Osteoblast (primary cell): ENCODE results near the gene CDO1. TPM values are rescaled to one million over a fixed set of nuclear protein-coding genes. Genes with fewer than 3 reads are reported as not detected.

Source experiments
- DNase-seq: peaks from one replicate; pipeline ENCODE4 v3.0.0; 2011; ENCODE audit warnings: low spot score, mixed read lengths; ENCODE audit not compliant: insufficient read length; ENCODE audit errors: missing footprints
- H2AFZ ChIP-seq: 2 replicates; pipeline ENCODE4 v1.6.0; 2011; ENCODE audit warnings: mild to moderate bottlenecking, low read length
- H3K27ac ChIP-seq: 2 replicates; pipeline ENCODE4 v1.5.1; 2011; ENCODE audit warnings: mild to moderate bottlenecking, low read depth, low read length, moderate library complexity
- H3K27me3 ChIP-seq: 2 replicates; pipeline ENCODE4 v1.6.0; 2012; ENCODE audit warnings: mild to moderate bottlenecking, control low read depth, inconsistent platforms, low read length, moderate library complexity; ENCODE audit not compliant: insufficient read depth
- H3K36me3 ChIP-seq: 2 replicates; pipeline ENCODE4 v1.5.1; 2011; ENCODE audit warnings: mild to moderate bottlenecking, low read length, control low read depth, moderate library complexity; ENCODE audit not compliant: insufficient read depth
- H3K4me1 ChIP-seq: 2 replicates; pipeline ENCODE4 v1.5.1; 2011; ENCODE audit warnings: mild to moderate bottlenecking, low read length, control low read depth, moderate library complexity; ENCODE audit not compliant: insufficient read depth
- H3K4me2 ChIP-seq: 2 replicates; pipeline ENCODE4 v1.6.0; 2011; ENCODE audit warnings: mild to moderate bottlenecking, low read length; ENCODE audit not compliant: insufficient read depth
- H3K4me3 ChIP-seq: fragments of 200-600 bp; sonication (generic); 3 replicates; pipeline ENCODE4 v1.5.1; 2012; ENCODE audit warnings: mild to moderate bottlenecking, low read length, inconsistent platforms; ENCODE audit not compliant: insufficient read depth
- H3K79me2 ChIP-seq: 2 replicates; pipeline ENCODE4 v1.6.0; 2012; ENCODE audit warnings: mild to moderate bottlenecking, low read length, control low read depth, inconsistent platforms; ENCODE audit not compliant: insufficient read depth
- H3K9me3 ChIP-seq: 2 replicates; pipeline ENCODE4 v1.5.1; 2011; ENCODE audit warnings: low read depth, low read length, control low read depth
- H4K20me1 ChIP-seq: 2 replicates; pipeline ENCODE4 v1.6.0; 2012; ENCODE audit warnings: mild to moderate bottlenecking, low read length, control low read depth; ENCODE audit not compliant: insufficient read depth
- CTCF ChIP-seq: IDR thresholded peaks from 2 replicates; pipeline ENCODE4 v1.5.1; 2011; ENCODE audit warnings: mild to moderate bottlenecking, low read depth, low read length, moderate library complexity; ENCODE audit errors: extremely low read depth
- total RNA-seq: library from RNA; depleted of rRNA; stranded (reverse); fragments of >200 nt; gene quantifications from 2 replicates; pipeline ENCODE4 v1.2.3, GENCODE V29; 2012

CDO1 gene
- total RNA-seq, 1 donor, result 8.0 TPM

- no peak for TF ChIP-seq CTCF
- no peak overlapping the region for H3K4me3 ChIP-seq
- no peaks in the 10 kb centered on the region for H3K4me1 ChIP-seq
- no peaks in the 10 kb centered on the region for H4K20me1 ChIP-seq
- H3K79me2 ChIP-seq, result no peaks in the 10 kb centered on the region
- no peak overlapping the region for H2AFZ ChIP-seq
- H3K4me2 ChIP-seq, result no peak overlapping the region
- no peak for DNase-seq
- no peak overlapping the region for H3K27ac ChIP-seq
- H3K27me3 ChIP-seq, result peaks cover 7% of the 10 kb centered on the region
- H3K36me3 ChIP-seq, result no peaks in the 10 kb centered on the region
- H3K9me3 ChIP-seq, result no peaks in the 10 kb centered on the region
Observed at GRCh38 chr5:115796656-115797055, 19.8 kb downstream of the CDO1 start.

- no peak for DNase-seq
Observed at GRCh38 chr5:115795700-115796099, 20.8 kb downstream of the CDO1 start.

GRCh38 chr5:115788440-115788839 is 28.0 kb downstream of the CDO1 start:
- Histone ChIP-seq H3K27me3 (no peaks in the 10 kb centered on the region), H3K27ac (no peak overlapping the region), H3K4me3 (no peak overlapping the region), H4K20me1 (no peaks in the 10 kb centered on the region), H3K4me2 (no peak overlapping the region), H3K79me2 (no peaks in the 10 kb centered on the region), H3K36me3 (no peaks in the 10 kb centered on the region), H2AFZ (no peak overlapping the region), H3K9me3 (no peaks in the 10 kb centered on the region), H3K4me1 (no peaks in the 10 kb centered on the region)
- no peak for TF ChIP-seq CTCF
- DNase-seq, result no peak

More at GRCh38 chr5:115795700-115796099, 20.8 kb downstream of the CDO1 start:
- Histone ChIP-seq H3K9me3 (no peaks in the 10 kb centered on the region), H3K27me3 (peaks cover 3% of the 10 kb centered on the region), H2AFZ (no peak overlapping the region), H3K27ac (no peak overlapping the region), H4K20me1 (no peaks in the 10 kb centered on the region), H3K36me3 (no peaks in the 10 kb centered on the region), H3K4me3 (no peak overlapping the region), H3K4me1 (no peaks in the 10 kb centered on the region), H3K4me2 (no peak overlapping the region), H3K79me2 (no peaks in the 10 kb centered on the region)
- no peak for TF ChIP-seq CTCF

- H2AFZ ChIP-seq, result no peak overlapping the region
- H3K27ac ChIP-seq, result no peak overlapping the region
- no peak for DNase-seq
- H3K4me3 ChIP-seq, result no peak overlapping the region
- H3K9me3 ChIP-seq, result no peaks in the 10 kb centered on the region
- no peaks in the 10 kb centered on the region for H4K20me1 ChIP-seq
- H3K36me3 ChIP-seq, result no peaks in the 10 kb centered on the region
- H3K79me2 ChIP-seq, result no peaks in the 10 kb centered on the region
- TF ChIP-seq CTCF, result no peak
- H3K4me2 ChIP-seq, result no peak overlapping the region
- H3K27me3 ChIP-seq, result no peaks in the 10 kb centered on the region
- H3K4me1 ChIP-seq, result no peaks in the 10 kb centered on the region
Observed at GRCh38 chr5:115787426-115787825, 29.0 kb downstream of the CDO1 start.
